ENCODE results near the gene IGF1R.

Gene IGF1R

DNA sequence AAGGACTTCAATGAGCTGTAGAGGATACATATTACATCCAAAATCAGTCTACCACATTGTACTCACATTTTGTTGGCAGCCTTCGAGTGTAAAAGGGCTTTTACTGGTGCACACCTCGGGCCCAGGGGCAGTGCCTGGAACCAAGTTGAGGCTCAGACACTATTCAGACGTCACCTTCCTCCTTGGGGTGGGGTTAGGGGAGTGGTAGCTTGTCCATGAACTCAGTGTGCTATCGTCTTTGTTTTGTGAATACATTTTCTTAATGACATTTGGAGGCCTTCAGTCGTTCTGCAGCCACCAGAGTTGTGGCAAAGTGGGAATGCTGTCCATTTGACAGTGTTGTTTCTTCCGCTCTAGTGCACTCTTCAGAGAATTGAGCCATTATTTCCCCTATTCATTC, 245.1 kb downstream of the IGF1R start:
- DNase-seq, result no peak

DNA sequence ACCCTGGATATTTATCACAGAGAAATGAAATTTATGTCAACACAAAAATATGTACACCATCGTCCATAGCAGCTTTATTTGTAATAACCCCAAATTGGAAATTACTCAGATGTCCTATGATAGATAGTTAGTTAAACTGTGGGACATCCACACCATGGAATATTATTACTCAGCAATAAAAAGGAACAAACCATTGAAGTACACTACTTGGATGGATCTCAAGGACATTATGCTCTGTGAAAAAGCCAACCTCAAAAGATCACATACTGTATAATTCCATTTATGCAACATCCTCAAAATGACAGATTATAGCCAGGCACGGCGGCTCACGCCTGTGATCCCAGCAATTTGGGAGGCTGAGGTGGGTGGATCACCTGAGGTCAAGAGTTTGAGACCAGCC, 246.0 kb downstream of the IGF1R start:
- DNase-seq, result no peak

DNA sequence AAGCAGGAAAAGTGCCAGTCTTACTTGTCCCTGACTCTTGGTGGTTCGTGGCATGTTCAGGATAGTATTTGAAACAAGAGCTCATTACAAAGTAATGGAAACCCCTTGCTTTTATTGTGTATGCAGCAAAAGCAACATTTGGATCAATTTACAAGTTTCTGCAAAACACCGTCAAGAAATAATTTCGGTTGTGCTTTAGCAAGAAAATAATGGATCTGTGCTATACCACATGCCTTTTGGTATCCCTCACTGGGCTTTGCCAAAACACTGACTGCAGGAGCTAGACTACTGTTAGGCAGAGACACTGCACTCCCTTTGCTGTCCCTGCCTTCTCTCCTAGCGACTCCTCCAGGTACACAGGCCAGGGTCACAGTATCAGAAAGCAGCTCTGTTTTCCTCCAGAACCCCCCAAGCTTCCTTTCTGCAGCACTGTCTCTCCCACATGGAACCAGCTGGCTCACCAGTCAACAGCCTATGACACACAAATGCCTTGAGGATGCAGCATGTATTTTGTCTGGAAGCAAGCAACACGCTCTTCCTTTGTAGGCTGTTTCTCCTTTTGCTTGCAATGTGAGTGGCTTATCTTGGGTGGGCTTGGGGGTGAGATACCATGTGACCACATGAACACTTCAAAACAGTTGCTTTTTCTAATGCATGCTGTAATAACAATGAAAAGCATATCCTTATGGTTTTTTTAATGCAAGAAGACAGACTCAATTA, 247.8 kb downstream of the IGF1R start:
- no peak for DNase-seq

DNA sequence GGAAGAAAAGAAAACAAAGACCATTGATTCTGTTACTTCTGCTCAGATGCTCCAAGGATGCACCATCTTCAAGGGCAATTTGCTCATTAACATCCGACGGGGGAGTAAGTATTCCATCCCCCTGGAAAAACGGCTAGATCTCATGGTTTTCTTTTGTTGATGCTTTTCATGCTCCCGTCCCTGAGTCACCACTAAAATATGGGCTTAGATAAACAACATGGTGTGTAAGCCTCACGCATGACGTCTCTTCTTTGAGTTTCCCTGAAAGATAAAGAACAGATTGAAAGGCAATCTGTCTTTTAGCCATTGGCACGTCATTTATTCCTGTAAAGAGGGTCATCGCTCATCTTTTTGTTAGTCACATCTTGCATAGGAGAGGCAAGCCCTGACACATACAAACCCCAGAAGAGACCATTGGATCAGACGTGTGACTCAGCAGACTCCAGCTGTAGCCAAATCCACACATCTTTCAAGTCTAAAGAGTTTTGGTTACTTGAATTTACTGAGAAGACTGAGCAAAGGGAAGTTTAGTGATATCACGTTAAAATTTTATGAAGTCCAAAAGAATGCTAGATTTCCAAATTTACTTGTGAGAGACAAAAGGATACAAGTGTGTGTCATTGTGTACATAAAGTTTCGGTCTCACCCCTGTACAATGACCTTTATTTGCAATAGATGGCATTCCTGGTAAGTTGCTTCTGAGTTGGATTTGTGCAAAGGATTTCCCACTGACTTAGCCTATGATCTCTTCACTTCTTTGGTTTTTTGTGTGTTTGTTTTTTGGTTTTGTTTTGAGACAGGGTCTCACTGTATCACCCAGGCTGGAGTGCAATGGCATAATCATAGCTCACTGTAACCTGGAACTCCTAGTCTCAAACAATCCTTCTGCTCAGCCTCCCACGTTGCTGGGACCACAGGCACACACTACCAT, 248.7 kb downstream of the IGF1R start:
- no peak for DNase-seq

DNA sequence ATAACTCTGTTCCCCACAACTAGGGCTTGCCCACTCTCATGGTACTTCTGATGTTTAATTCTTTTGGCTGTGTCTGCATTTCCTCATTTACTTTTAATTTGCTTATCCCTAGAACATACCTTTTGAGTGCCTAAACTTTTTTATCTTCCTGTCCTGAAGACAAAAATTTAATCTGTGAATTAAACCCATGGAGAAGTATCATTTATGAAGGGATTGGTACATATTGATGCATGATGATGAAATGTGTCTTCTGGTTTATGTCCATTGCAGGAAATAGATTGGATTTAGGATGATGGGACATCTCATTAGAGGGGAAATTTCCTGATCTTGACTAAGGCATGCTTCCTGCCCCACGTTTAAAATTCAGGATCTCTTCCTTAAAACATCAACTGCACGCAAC, 249.8 kb downstream of the IGF1R start:
- DNase-seq, result no peak

DNA sequence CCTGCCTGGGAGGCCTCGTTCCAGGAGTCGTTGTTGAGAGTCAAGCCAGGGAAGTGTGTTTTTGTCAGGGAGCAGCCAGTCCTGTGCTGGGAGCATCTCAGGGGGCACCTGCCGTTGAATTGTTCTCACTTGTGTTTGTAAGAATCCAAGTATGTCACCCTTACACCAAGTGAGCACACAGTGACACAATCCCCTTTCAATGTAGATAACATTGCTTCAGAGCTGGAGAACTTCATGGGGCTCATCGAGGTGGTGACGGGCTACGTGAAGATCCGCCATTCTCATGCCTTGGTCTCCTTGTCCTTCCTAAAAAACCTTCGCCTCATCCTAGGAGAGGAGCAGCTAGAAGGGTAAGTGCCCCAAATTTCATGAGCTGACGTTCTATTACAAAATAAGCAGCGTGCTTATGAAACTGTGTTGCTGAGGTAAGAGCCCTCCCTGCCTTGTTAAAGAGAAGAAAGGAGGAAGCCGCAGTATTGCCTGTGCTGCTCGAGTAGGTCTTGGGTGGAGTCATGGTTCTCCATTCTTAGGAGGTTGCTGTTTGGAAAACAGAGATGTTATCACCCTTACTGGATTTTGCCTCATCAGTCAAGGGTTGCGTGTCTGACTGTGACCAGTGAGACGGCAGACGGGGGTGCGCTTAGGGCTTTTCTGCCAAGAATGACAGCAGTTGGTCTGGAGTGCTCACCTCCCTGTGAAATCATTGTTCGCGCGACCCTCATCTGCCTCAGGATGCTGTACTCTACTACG, 251.1 kb downstream of the IGF1R start:
- no peak for DNase-seq

DNA sequence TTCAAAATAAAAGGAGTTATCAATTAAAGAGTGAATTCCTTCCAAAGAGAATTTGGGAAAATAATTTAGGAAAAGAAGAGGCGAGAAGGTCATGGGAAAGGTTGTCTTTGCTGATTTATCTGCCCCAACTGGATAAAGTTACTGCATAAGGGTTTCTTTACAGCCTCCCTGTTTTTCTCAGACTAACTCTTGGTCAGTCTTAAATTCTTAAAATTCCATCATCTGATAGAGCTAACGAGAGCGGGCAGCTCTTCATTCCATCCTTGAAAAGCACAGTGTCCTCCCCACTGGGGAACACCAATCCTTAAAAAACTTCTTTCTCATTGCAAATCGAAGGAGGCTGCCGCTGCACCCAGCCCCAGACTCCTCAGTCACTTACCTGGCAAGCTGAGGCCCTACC, 252.0 kb downstream of the IGF1R start:
- DNase-seq, result no peak

DNA sequence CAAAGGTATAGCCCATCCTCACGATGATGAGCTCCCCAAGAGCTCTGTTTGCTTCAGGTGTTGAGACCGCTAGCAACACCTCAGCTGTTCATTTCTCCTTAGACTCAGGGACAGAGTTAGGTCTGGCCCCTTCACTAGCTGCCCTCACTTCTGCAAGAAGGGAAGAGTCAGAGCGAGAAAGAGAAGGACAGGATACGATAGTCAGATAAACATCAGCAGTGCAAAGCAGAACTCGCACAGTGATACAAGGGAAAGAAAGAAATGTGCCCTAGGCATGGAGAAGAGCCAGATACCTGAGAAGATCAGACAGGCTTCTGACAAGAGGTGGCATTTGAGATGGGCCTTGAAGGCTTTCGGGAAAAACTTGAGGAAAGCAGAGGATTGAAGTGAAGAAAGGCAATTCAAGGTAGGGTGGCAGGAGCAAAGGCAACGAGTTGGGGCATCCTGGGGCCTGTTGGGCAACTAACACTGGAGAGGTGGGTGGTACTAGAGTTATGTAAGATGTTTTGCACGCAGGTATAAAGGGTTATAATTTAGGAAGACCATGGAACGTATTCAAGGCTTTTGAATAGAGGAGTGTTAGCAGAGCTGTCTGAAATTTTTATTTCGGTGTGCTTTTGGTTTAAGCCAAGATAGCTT, 253.2 kb downstream of the IGF1R start:
- peak in 1 of 5 donors; percentile 12 for DNase-seq

DNA sequence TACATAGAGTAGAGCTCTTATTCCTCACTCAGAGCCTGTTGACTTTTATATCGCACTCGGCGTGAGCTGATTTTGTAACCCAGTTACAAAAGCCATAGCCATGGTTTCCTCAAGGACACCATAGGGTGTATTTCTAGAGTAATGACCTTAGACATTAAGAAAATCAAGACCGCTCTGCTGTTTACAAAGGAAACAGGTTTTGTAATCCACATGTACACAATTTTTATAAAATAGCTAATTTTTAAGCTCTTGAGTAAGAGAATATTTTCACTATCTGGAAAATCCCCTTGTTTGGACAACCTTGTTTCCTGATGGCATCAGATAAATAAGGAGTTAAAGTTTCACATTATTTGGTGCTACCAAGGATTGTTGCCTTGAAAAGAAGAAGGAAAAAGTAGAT, 254.6 kb downstream of the IGF1R start:
- DNase-seq, result no peak

DNA sequence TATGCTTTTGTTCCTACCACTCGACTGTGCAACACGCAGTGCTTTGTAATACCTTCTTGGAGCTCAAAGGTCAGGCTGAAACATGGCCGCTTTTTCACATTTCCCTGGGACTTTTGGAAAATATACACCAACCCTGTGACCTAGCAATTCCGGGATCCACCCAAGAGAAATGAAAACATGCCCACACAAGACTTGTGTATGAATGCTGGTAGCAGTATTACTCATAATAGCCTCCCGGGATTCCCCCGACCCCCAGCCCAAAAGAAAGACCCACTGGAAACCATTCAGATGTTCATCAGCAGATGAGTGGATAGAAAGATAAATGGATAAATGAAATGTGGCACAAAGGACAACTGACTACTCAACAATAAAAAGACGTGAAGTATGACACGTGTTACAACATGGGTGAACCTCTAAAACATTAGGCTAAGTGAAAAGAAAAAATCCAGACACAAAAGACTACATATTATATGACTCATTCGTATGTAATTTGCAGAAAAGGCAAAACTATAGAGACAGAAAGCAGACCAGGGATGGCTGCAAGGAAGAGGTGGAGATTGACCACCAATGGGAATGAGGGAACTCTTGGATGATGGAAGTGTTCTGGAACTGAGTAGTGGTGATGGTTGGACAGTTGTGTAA, 255.2 kb downstream of the IGF1R start:
- no peak for DNase-seq

DNA sequence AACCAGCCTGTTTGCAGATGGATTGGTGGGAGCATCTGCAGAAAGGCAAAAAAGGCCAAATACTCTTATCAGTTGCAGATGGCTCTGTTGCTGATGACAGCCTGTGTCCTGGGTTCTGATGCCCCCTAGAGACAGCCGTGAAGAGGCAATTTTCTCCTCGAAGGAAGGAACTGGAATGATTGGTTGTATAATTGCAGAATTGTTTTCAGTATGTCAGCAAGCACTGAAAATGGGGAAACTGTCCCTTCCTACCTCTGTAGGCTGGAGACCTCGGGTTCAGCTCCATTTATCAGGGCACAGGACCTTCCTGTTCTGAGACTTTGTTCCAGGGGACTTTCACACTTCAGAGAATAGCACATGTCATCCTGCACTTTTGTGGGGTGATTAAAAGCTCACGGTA, 256.2 kb downstream of the IGF1R start:
- peak in 1 of 5 donors; percentile 13 for DNase-seq

DNA sequence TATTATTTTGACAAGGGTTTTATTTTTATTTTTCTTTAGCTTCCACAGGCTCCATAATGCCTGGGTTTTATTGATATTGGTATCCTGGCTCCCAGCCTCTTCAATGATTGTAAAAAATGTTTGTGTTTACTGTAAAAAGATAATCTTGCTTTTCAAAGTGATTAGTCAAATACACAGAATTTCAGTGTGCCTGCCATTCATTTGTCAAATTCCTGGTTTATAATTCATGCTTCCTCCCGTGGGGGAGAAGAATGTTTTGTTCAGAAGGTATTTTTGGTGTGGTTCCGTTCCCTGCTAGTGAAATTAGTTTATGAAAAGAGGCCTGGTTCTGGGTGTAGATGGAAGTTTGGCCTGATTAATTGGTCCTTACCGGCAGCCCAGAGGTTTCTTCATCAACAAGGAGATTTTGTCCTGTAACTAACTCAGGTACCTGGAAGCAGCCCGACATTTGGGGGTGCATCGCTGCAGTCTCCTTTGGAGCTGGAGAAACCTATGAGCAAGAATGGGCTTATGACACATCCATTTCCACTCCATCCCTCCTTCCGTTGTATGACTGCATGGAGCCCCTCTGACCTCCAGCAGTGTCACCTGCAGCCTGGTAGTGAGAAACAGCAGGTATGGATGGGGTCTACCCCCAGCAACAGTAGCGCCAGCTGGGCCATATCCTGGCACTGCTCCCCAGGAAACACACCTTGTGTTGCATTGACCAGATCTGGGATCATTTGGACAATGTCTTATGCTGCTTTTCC, 257.8 kb downstream of the IGF1R start:
- DNase-seq, result no peak

DNA sequence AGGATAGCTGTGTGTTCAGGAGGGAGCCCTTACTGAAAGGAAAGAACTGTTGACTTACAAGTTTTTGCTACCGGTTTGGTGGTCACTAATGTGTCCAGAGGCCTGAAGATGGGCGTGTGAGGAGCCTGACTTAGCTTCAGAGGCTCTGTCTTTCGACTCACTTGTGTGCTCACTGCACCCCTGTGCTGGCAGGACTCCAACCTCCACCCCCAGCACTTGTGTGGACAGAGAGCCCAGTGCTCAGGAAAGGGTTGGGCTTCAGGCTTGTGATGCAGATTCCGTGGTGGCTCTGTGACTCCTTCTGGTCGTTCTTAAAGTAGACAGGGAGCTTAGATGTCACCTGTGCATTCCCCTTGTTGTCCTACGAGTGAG, 258.4 kb downstream of the IGF1R start:
- DNase-seq, result no peak

DNA sequence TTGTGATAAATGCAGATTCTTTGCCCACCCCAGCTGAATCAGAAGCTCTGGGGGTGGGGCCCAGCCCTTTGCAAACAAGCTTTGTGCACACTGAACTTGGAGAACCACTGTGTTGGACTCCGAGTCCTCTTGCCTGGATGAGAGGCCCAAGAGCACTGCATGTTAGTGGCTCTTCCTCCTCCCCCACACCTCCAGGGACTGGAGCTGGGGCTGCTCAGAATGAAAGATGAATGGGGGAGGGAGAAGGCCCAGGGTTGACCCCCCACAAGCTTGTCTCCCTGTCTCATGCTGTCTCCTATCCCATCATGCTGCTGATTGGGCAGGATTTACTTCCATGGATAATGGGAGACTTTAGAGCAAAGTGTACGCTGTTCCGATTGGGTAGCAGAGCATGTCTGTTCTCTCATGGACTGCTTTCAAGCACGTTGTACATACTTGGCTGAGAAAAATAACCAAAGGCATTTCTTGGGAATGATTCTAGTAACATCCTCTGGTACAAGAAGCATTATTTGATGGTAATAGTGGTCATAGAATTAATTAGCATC, 259.7 kb downstream of the IGF1R start:
- DNase-seq, result no peak

DNA sequence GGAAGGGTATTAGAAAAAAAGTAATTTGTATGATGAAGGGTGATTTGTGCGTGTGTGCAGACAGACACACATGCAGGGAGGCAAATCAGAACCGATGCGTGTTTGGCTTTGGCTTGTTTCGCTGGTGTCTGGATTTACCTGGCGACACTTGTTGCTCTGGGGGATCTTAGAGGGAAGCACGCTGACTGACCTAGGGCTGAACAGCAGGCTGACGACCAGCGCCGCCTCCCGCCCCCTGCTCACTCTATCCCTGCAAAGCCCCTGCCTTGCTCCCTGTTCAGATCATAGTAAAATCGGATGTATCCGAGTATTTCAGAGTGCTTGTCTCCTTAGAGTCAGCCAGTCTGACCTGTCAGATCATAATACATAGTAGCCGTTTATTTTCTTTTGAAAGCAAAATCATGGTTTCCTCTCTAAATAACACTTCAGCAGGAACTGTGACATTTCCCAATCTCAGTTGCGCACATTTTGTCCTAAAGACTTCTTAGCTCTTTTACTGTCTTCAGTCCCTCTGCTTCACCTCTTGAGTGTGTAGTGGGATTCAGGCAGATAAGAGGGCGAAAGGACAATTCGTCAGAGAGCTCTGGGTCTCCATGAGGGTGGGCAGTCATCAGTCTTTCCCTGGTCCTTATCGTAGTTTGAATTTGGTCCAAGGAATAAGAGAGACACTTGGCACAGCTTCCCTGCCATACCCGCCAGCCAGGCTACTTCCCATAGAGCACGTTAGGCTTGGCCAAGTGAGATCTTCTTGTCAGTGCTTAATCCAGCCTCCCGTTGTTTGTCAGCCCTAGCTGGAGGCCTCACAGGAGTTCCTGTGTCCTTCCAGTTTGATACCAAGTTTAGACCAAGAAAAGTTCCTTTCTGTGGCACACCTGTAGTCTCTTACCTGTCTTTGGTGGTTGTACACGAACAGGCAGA, 261.9 kb downstream of the IGF1R start:
- no peak for DNase-seq

DNA sequence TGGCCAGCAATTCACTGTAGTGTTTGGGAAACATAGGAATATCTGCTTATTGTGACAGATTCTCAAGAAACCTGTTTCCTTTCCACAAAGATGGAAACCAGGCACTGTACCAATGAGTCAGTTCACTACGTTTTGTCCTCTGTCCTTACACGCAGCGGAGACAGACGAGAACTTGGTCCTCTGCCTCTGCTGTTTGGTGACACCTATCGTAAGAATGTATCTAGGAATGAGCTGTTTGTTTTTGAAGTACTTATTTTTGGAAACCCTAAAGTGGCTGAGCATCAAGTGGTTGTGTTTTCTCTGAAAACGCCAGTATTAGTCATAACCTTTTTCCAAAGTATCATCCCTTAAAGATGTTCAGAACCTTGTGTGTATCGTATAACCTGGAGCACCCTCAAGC, 266.3 kb downstream of the IGF1R start:
- DNase-seq, result peak in 1 of 5 donors; percentile 16

DNA sequence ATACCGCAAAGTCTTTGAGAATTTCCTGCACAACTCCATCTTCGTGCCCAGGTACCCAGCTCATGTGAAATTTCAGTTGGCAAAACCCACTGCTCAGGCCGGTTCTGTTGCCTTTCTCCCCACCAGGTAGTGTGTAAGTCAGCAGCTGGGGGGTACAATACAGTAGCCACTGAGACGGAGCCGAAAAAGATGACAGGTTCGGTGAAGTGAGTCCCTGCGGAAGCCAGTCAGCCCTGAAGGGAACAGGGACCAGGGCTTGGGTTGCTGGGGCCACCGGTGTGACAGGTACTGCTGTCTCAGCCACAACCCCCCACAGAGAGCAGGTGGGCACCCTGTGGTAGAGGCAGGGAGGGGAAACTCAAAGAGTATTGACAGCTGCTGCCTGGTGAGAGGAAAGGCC, 268.5 kb downstream of the IGF1R start:
- DNase-seq, result no peak

DNA sequence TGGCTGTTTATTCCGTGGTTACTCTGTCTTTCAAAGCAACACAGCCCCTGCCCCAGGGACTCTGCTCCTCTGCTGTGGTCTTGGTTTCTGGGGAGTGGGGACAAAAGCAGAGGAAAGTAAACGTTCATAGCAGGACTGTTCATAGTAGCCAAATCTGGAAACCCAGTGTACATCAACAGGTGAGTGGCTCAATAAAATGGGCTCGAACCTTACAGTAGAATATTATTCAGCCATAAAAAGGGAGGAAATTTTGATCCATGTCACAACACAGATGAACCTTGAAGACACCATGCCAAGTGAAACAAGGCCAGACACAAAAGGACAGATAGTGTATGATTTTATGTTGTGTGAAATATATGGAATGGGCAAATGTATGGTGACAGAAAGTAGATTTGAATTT, 269.1 kb downstream of the IGF1R start:
- DNase-seq, result no peak

DNA sequence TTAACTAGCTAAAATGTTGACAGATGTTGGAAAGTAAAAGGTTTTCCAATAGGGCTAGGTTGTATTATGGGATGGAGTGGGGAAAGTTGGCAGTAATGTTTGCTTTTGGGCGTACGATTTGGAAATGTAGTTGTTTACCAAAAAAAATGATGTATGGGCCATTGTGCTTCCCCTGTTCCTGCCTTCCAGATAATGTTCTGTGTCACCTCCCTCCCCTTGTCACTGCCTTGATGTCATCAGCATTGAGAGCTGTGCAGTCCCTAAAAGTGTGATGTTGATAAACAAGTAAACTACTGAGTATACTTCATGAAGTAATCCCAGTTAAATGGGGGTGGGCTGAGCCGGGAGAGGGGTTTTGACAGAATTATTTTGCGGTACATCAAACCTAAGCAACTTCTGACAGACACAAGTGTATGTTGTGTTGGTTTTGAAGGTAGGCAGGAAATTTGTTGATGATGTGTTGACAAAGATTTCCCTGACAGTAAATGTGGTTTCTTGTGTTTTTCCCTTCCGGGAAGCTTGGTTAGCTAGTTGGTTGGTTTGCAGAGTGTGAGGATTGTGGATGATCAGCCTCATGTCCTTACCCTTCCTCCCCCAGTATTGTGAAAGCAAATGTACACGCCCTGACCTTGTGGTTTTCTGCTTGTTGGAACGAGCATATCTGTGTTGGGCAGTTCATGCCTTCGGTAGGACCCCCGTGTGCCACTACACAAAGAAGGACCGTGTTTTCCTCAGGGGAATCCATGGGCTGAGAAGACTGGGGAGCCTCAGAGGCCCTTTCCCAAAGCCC, 271.9 kb downstream of the IGF1R start:
- peak in 1 of 5 donors; percentile 8 for DNase-seq

Data from T-helper 1 cell (primary cell).